A549 (cell line): ENCODE results near the gene EYA2. TPM values are rescaled to one million over a fixed set of nuclear protein-coding genes. Genes with fewer than 3 reads are reported as not detected.

Experiments used
- ATAC-seq, 2 experiments: fragments of 200-7000 bp in 1 of 2; fragments of >200 bp in 1 of 2; cut with Nextera tagmentation in 1 of 2; cut with Tn5 transposase in 1 of 2; 3 replicates each; pipeline versions ENCODE4 v1.8.0 to v1.9.1; 2018 to 2020; ENCODE audit warnings: mild to moderate bottlenecking in 1 of 2, moderate library complexity in 1 of 2
- CTCF ChIA-PET: fragments of 300-600 bp; sonication (Branson Sonifier 250); formaldehyde crosslinking; extraction: SDS; loops from one replicate; lab custom pipeline; 2021; ENCODE audit warnings: antibody characterized with exemption, inconsistent platforms; lab: Yijun Ruan, JAX
- POLR2A ChIA-PET: fragments of 350-600 bp; formaldehyde crosslinking; extraction: SDS; loops from one replicate; lab custom pipeline; 2021; ENCODE audit warnings: antibody characterized with exemption, inconsistent platforms; lab: Yijun Ruan, JAX
- DNase-seq, 2 experiments: peaks; one replicate each; pipeline versions ENCODE4 v3.0.0 to v3.0.0-alpha.2; 2011 to 2016; ENCODE audit warnings: low read depth in 1 of 2, low spot score in 1 of 2
- FAIRE-seq: peaks from 2 replicates; lab custom pipeline; 2011; peaks lifted over from hg19 to GRCh38; lab: Jason Lieb, UNC
- H3K27ac ChIP-seq, 2 experiments: fragments of >200 bp; sonication (Bioruptor Twin); formaldehyde crosslinking; 3 replicates each; pipeline ENCODE4 v1.5.1; 2016 to 2017
- H3K4me1 ChIP-seq: fragments of >200 bp; sonication (Bioruptor Twin); formaldehyde crosslinking; 3 replicates; pipeline ENCODE4 v1.6.1; 2016
- H3K4me2 ChIP-seq: fragments of >200 bp; sonication (Bioruptor Twin); formaldehyde crosslinking; 3 replicates; pipeline ENCODE4 v1.6.1; 2016
- H3K4me3 ChIP-seq: fragments of >200 bp; sonication (Bioruptor Twin); formaldehyde crosslinking; 3 replicates; pipeline ENCODE4 v1.5.1; 2016
- H3K9me3 ChIP-seq: fragments of >200 bp; sonication (Bioruptor Twin); formaldehyde crosslinking; 3 replicates; pipeline ENCODE4 v1.6.1; 2016
- BHLHE40 ChIP-seq: IDR thresholded peaks from 2 replicates; pipeline ENCODE4 v1.6.1; 2012; ENCODE audit warnings: low read depth, low read length, inconsistent platforms
- CBX2 ChIP-seq: fragments of 200-600 bp; sonication (generic); IDR thresholded peaks from 2 replicates; pipeline ENCODE4 v1.6.1; 2016; ENCODE audit warnings: low read depth, mild to moderate bottlenecking, borderline replicate concordance
- CEBPB ChIP-seq, 2 experiments: fragments of >200 bp in 1 of 2; sonication (Bioruptor Twin) in 1 of 2; formaldehyde crosslinking in 1 of 2; IDR thresholded peaks; 2 replicates each; pipeline ENCODE4 v1.6.1; 2012 to 2016
- EHMT2 ChIP-seq: fragments of 200-600 bp; sonication (generic); IDR thresholded peaks from 2 replicates; pipeline ENCODE4 v1.6.1; 2016; ENCODE audit warnings: antibody characterized with exemption, low read depth, mild to moderate bottlenecking, moderate library complexity
- EP300 ChIP-seq, 2 experiments: fragments of >200 bp; sonication (Bioruptor Twin); formaldehyde crosslinking; IDR thresholded peaks; 2 replicates in 1 of 2; 3 replicates in 1 of 2; pipeline ENCODE4 v1.6.1; 2016 to 2017
- FOSB ChIP-seq: fragments of 250-450 bp; sonication (Bioruptor Pico); IDR thresholded peaks from 2 replicates; pipeline ENCODE4 v1.5.0; 2020; ENCODE audit warnings: mild to moderate bottlenecking, moderate library complexity
- GATA3 ChIP-seq: IDR thresholded peaks from 2 replicates; pipeline ENCODE4 v1.6.1; 2012; ENCODE audit warnings: borderline replicate concordance
- HDAC2 ChIP-seq: fragments of 200-600 bp; sonication (generic); IDR thresholded peaks from 2 replicates; pipeline ENCODE4 v1.6.1; 2016
- HOXB13 ChIP-seq: fragments of 250-450 bp; sonication (Bioruptor Pico); IDR thresholded peaks from 2 replicates; pipeline ENCODE4 v1.5.0; 2020; ENCODE audit warnings: low read depth, mild to moderate bottlenecking, moderate library complexity
- HOXB5 ChIP-seq: fragments of 250-450 bp; sonication (Bioruptor Pico); IDR thresholded peaks from 2 replicates; pipeline ENCODE4 v1.5.0; 2020; ENCODE audit warnings: mild to moderate bottlenecking, moderate library complexity
- KDM1A ChIP-seq: fragments of 200-600 bp; sonication (generic); IDR thresholded peaks from 2 replicates; pipeline ENCODE4 v1.6.1; 2016; ENCODE audit warnings: low read depth, mild to moderate bottlenecking
- KDM5A ChIP-seq: fragments of 200-600 bp; sonication (generic); IDR thresholded peaks from 2 replicates; pipeline ENCODE4 v1.6.1; 2016; ENCODE audit warnings: antibody characterized with exemption, mild to moderate bottlenecking
- MAFK ChIP-seq: fragments of 450-650 bp; IDR thresholded peaks from 2 replicates; pipeline ENCODE4 v1.6.1; 2014; ENCODE audit not compliant: partially characterized antibody
- MAZ ChIP-seq: fragments of 150-350 bp; IDR thresholded peaks from 2 replicates; pipeline ENCODE4 v1.6.1; 2014; ENCODE audit warnings: antibody characterized with exemption, low read depth, low read length, borderline replicate concordance
- MYC ChIP-seq: IDR thresholded peaks from 2 replicates; pipeline ENCODE4 v1.6.1; 2012; ENCODE audit warnings: mild to moderate bottlenecking, inconsistent platforms, low read length, improper control_type of control experiment, borderline replicate concordance
- NPAS2 ChIP-seq: fragments of 250-450 bp; sonication (Bioruptor Pico); IDR thresholded peaks from 2 replicates; pipeline ENCODE4 v1.8.0; 2022; ENCODE audit warnings: mild to moderate bottlenecking, moderate library complexity, borderline replicate concordance
- NR3C1 ChIP-seq: fragments of >200 bp; sonication (Bioruptor Twin); formaldehyde crosslinking; IDR thresholded peaks from 3 replicates; pipeline ENCODE4 v1.6.1; 2017
- RARB ChIP-seq: fragments of 250-450 bp; sonication (Bioruptor Pico); IDR thresholded peaks from 2 replicates; pipeline ENCODE4 v1.8.0; 2021; ENCODE audit warnings: mild to moderate bottlenecking, moderate library complexity
- RCOR1 ChIP-seq: fragments of 150-350 bp; IDR thresholded peaks from 2 replicates; pipeline ENCODE4 v1.6.1; 2014; ENCODE audit warnings: antibody characterized with exemption, low read length, low read depth
- RFX5 ChIP-seq: fragments of 450-650 bp; IDR thresholded peaks from 2 replicates; pipeline ENCODE4 v1.7.1; 2014; ENCODE audit warnings: antibody characterized with exemption, mild to moderate bottlenecking, moderate library complexity
- RNF2 ChIP-seq: fragments of 200-600 bp; sonication (generic); IDR thresholded peaks from 2 replicates; pipeline ENCODE4 v1.6.1; 2016; ENCODE audit warnings: low read depth, mild to moderate bottlenecking, antibody characterized with exemption, moderate library complexity, borderline replicate concordance
- TP53 ChIP-seq: fragments of 250-450 bp; sonication (Bioruptor Pico); IDR thresholded peaks from 2 replicates; pipeline ENCODE4 v1.5.0; 2021; ENCODE audit warnings: mild to moderate bottlenecking, moderate library complexity
- ZC3H11A ChIP-seq: fragments of 450-650 bp; IDR thresholded peaks from 2 replicates; pipeline ENCODE4 v1.6.1; 2014; ENCODE audit warnings: antibody characterized with exemption, mild to moderate bottlenecking
- ZFP36 ChIP-seq: fragments of 450-650 bp; IDR thresholded peaks from 2 replicates; pipeline ENCODE4 v1.6.1; 2014; ENCODE audit warnings: borderline replicate concordance; ENCODE audit not compliant: partially characterized antibody
- ZSCAN20 ChIP-seq: fragments of 250-450 bp; sonication (Bioruptor Pico); IDR thresholded peaks from 2 replicates; pipeline ENCODE4 v1.8.0; 2022; ENCODE audit warnings: mild to moderate bottlenecking, moderate library complexity
- whole genome bisulfite sequencing: methylation state at CpG from one replicate; pipeline ENCODE4 v1.1.6; 2017; ENCODE audit errors: missing lambda C conversion rate; 5-methylcytosine and 5-hydroxymethylcytosine counted together
- polyA plus RNA-seq, 4 experiments: library from polyadenylated mRNA; depleted of rRNA in 3 of 4; stranded (reverse); fragments of >200 nt; fragmentation: RNase III in 1 of 4; extraction: RNeasy Plus Mini Kit Qiagen cat#74134 plus additional on column Dnase treatment in 1 of 4; gene quantifications; 2 replicates in 3 of 4; 3 replicates in 1 of 4; pipeline ENCODE4 v1.2.3, GENCODE V29; 2011 to 2017
- TF ChIP-seq, protein P1 (sequence below): fragments of 250-450 bp; sonication (Bioruptor Pico); IDR thresholded peaks from 2 replicates; pipeline ENCODE4 v1.5.0; 2021; ENCODE audit warnings: mild to moderate bottlenecking, moderate library complexity, borderline replicate concordance
- TF ChIP-seq, protein P2 (sequence below): IDR thresholded peaks from 2 replicates; pipeline ENCODE4 v1.6.1; 2012
- TF ChIP-seq, protein P3 (sequence below): IDR thresholded peaks from 2 replicates; pipeline ENCODE4 v1.6.1; 2012

EYA2 gene
- polyA plus RNA-seq, 2 of the 4 experiments (the other 2 are of a cell fraction) = 4.5 to 4.6 TPM

DNA sequence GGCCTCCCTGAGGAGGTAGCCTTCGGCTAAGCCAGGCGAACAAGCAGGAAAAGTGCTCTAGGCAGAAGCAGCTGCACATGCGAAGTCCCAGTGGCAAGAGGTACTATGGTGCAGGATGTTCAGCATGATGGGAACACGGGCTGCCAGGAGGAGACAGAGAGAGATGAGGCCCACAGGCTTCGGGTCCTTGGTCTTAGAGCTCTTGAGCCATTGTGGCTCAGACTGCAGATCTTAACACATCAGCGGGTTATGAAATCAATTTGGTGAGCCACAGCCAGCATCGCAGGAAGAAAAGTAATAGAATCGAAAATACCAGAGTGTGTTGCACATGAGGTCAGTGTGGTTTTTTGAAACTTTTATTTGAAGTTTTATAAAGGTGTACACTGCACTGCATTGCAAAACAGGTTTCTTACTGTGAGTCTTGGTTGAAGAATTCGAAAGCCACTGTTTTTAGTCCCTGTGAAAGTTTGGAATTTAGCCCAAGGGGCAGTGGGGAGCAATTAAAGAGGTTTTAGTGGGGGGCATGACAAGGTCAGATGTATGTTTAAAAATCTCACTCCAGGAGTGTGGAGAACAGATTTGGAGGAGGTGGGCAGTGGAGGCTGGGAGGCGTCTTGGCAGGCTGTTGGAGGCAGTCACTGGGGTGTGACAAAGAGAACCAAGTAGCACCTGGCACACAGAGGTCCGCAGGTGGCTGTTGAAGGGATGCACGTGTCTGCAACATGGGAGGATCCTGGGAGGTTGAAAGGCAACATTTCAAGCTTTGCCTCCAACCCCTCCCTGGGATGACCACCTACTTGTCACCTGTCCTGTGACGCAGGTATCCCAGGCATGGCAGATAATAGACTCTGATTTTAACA, 69.3 kb downstream of the EYA2 start (continued):
- TF ChIP-seq FOSB = no peak
- no peak for TF ChIP-seq MAZ
- TF ChIP-seq GATA3 = no peak
- TF ChIP-seq MYC = no peak

DNA sequence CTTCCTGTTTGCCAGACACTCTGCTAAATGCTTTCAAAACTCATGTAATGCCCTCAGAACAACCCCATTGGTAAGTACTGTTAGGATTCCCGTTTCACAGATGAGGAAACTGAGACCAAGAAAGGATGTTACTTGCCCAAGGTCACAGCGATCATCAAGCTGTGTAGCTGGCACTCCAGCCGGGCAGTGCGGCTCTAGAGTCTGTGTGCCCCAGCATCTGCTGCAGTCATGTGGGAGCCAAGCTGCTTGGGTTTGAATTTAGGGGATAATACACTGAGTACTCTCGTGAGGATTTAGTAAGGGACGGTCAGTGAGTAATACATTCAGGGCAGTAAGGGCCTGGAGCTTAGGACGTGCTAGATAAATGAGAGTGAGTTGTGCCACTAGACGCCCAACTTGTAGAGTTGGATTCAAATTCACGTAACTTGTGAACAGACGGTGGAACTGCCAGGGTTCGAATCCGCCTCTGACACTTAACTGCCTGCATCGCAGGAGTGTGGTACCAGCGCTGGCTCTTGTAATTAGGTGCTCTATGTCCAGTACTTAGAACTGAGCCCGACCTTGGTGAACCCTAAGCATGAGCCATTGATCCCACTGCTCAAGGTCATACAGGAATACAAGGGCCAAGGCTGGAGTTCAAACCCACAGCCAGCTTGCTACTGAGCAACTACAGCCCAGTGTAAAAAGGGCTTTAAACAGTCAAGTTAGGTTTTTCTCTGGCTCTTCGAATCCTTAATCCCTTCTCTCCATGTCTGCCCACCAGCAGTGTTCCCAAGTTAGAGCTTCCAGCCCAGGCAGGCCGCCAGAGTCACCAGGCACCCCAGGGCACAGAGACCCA, 70.2 kb downstream of the EYA2 start:
- Histone ChIP-seq H3K4me3 (no peak overlapping the region), H3K4me1 (peaks cover 16% of the 10 kb centered on the region), H3K9me3 (no peaks in the 10 kb centered on the region), H3K27ac (peak overlapping the region in 1 of 2 experiments; percentile 35; a peak in 1 of 6 replicates), H3K4me2 (no peak overlapping the region)
- FAIRE-seq (no peak), DNase-seq (no peak), ATAC-seq (no peak)
- no peak for TF ChIP-seq MAZ
- TF ChIP-seq ZSCAN20 (CRISPR knock-in tag) = no peak
- TF ChIP-seq, protein P1, sequence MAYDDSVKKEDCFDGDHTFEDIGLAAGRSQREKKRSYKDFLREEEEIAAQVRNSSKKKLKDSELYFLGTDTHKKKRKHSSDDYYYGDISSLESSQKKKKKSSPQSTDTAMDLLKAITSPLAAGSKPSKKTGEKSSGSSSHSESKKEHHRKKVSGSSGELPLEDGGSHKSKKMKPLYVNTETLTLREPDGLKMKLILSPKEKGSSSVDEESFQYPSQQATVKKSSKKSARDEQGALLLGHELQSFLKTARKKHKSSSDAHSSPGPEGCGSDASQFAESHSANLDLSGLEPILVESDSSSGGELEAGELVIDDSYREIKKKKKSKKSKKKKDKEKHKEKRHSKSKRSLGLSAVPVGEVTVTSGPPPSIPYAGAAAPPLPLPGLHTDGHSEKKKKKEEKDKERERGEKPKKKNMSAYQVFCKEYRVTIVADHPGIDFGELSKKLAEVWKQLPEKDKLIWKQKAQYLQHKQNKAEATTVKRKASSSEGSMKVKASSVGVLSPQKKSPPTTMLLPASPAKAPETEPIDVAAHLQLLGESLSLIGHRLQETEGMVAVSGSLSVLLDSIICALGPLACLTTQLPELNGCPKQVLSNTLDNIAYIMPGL (CRISPR knock-in tag) = no peak
- TF ChIP-seq EHMT2 = no peak
- TF ChIP-seq ZC3H11A = no peak
- TF ChIP-seq, protein P2, sequence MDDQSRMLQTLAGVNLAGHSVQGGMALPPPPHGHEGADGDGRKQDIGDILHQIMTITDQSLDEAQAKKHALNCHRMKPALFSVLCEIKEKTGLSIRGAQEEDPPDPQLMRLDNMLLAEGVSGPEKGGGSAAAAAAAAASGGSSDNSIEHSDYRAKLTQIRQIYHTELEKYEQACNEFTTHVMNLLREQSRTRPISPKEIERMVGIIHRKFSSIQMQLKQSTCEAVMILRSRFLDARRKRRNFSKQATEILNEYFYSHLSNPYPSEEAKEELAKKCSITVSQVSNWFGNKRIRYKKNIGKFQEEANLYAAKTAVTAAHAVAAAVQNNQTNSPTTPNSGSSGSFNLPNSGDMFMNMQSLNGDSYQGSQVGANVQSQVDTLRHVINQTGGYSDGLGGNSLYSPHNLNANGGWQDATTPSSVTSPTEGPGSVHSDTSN = no peak
- TF ChIP-seq ZFP36 = no peak
- TF ChIP-seq EP300 (IDR thresholded peaks at IDR 0.05) = no peak
- no peak for TF ChIP-seq RNF2
- TF ChIP-seq RARB (CRISPR knock-in tag) = no peak
- TF ChIP-seq HOXB13 (CRISPR knock-in tag) = no peak
- no peak for TF ChIP-seq CBX2
- WGBS = 83% methylated on average over 17 of the region's 17 CpGs
- CTCF ChIA-PET = interaction anchor here (1.4 kb wide), 1 partner anchor 206 kb away, joined by 5 read pairs; no protein-coding TSS in a partner anchor
- POLR2A ChIA-PET = interaction anchor here (0.8 kb wide), 1 partner anchor 150 kb away, joined by 3 read pairs; no protein-coding TSS in a partner anchor

DNA sequence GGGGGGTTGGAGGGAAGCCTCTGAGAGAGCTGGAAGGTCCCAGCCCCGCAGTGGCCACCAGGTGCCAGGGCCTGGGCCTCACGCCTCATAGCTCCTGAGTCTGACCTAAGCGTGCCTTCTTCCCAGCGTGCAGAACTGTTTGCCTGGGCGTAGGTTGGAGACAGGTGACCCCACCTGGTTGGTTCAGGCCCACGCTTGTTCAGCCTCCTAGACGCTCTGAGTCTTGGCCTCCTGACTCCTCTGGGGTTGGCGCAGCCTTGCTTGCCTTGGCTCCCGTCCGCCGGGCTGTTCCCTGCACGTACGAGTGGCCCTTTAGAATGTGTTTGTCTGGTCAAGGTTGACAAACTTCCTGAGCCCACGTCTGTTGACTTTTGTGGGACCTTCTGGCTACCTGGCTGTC, 70.8 kb downstream of the EYA2 start:
- H3K4me2 ChIP-seq = no peak overlapping the region
- peak overlapping the region in 1 of 2 experiments; percentile 35; a peak in 1 of 6 replicates for H3K27ac ChIP-seq
- no peak for FAIRE-seq
- peaks cover 13% of the 10 kb centered on the region for H3K4me1 ChIP-seq
- H3K9me3 ChIP-seq = no peaks in the 10 kb centered on the region
- H3K4me3 ChIP-seq = no peak overlapping the region
- no peak for DNase-seq
- 92% methylated on average over 10 of the region's 14 CpGs for WGBS
- ATAC-seq = peak in 1 of 2 experiments; percentile 40; a peak in 1 of 6 replicates
- POLR2A ChIA-PET = no interaction called here
- CTCF ChIA-PET = interaction anchor here (0.8 kb wide), 1 partner anchor 213 kb away, joined by 3 read pairs; no protein-coding TSS in a partner anchor
- no peak for TF ChIP-seq CEBPB (IDR thresholded peaks at IDR 0.05)
- no peak for TF ChIP-seq HOXB5 (CRISPR knock-in tag)
- TF ChIP-seq HDAC2 = no peak
- no peak for TF ChIP-seq RARB (CRISPR knock-in tag)
- TF ChIP-seq, protein P2 = no peak
- no peak for TF ChIP-seq MYC
- no peak for TF ChIP-seq RCOR1
- TF ChIP-seq KDM5A = no peak
- TF ChIP-seq RFX5 = no peak
- TF ChIP-seq BHLHE40 = no peak
- no peak for TF ChIP-seq NR3C1
- no peak for TF ChIP-seq KDM1A
- TF ChIP-seq, protein P3, sequence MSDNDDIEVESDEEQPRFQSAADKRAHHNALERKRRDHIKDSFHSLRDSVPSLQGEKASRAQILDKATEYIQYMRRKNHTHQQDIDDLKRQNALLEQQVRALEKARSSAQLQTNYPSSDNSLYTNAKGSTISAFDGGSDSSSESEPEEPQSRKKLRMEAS = no peak
- no peak for TF ChIP-seq TP53 (CRISPR knock-in tag)
- TF ChIP-seq ZFP36 = no peak
- TF ChIP-seq NPAS2 (CRISPR knock-in tag) = no peak
- no peak for TF ChIP-seq ZC3H11A
- TF ChIP-seq MAFK = no peak
